Transverse colon (tissue), 3 donors: ENCODE measurements around the gene OXT.

ENCODE experiments used
- POLR2A ChIP-seq: fragments of 450-650 bp; IDR thresholded peaks from one replicate; pipeline ENCODE4 v1.6.1; 2016; ENCODE audit warnings: antibody characterized with exemption, mild to moderate bottlenecking, moderate library complexity
- TF ChIP-seq, protein P1 (sequence below), 5 experiments: fragments of 200-600 bp in 3 of 5; fragments of 450-650 bp in 2 of 5; sonication (generic) in 3 of 5; IDR thresholded peaks; 1 replicate in 2 of 5; 2 replicates in 3 of 5; pipeline ENCODE4 v1.5.1; 2016 to 2017; ENCODE audit warnings: antibody characterized with exemption in 5 of 5, inconsistent platforms in 3 of 5, mild to moderate bottlenecking in 2 of 5, moderate library complexity in 1 of 5

DNA sequence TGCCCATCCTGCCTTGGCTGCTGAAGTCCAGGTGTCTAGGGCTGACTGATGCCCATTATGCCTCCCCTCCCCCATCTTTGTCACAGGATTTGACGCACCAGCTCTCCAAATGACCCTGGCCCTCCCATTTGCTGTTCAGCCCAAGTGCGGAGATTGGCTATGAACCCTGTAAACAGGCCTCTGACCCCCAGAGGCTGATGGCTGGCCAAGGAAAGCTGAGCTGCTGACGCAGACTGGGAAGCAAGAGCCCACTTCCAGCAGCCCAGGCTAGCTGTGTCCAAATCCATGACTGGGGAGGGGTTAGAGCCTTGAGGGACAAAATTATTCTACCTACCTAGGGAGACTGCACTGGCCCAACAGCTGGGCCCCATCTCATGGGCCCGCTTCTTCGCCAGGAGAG is 28.8 kb upstream of the OXT start:
- TF ChIP-seq, protein P1, sequence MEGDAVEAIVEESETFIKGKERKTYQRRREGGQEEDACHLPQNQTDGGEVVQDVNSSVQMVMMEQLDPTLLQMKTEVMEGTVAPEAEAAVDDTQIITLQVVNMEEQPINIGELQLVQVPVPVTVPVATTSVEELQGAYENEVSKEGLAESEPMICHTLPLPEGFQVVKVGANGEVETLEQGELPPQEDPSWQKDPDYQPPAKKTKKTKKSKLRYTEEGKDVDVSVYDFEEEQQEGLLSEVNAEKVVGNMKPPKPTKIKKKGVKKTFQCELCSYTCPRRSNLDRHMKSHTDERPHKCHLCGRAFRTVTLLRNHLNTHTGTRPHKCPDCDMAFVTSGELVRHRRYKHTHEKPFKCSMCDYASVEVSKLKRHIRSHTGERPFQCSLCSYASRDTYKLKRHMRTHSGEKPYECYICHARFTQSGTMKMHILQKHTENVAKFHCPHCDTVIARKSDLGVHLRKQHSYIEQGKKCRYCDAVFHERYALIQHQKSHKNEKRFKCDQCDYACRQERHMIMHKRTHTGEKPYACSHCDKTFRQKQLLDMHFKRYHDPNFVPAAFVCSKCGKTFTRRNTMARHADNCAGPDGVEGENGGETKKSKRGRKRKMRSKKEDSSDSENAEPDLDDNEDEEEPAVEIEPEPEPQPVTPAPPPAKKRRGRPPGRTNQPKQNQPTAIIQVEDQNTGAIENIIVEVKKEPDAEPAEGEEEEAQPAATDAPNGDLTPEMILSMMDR (IDR thresholded peaks at IDR 0.05) = no peak
- no peak for TF ChIP-seq POLR2A
